Thyroid gland (tissue), 4 donors: ENCODE data around the gene RIPK3.

Source experiments
- POLR2A ChIP-seq, 2 donors: fragments of 450-650 bp; IDR thresholded peaks; one replicate each; pipeline ENCODE4 v1.6.1; 2017; ENCODE audit warnings: antibody characterized with exemption in 2 of 2, mild to moderate bottlenecking in 2 of 2, moderate library complexity in 1 of 2
- TF ChIP-seq, protein P1 (sequence below), 6 experiments: fragments of 200-600 bp in 3 of 6; fragments of 450-650 bp in 3 of 6; sonication (generic) in 3 of 6; IDR thresholded peaks; one replicate each; pipeline ENCODE4 v1.5.1; 2016 to 2019; ENCODE audit warnings: antibody characterized with exemption in 6 of 6, mild to moderate bottlenecking in 2 of 6, inconsistent platforms in 1 of 6, moderate library complexity in 1 of 6

DNA sequence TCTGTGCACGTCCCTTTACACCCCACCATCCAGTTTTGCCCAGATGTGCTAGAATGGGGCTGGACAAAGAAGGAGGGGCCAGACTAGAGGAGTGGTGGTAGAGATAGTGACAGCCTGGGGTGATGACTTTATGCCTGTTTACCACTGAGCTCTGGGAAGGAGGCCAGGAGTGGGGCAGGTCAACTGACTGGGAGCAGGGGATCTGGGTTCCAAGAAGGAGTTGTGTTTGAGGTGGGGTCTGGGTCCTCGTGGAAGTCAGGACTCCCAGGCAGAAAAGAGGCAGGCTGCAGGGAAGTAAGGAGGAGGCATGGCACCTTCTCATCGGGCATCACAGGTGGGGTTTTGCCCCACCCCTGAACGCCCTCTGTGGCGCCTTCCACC lies 29.5 kb downstream of the RIPK3 start:
- TF ChIP-seq, protein P1, sequence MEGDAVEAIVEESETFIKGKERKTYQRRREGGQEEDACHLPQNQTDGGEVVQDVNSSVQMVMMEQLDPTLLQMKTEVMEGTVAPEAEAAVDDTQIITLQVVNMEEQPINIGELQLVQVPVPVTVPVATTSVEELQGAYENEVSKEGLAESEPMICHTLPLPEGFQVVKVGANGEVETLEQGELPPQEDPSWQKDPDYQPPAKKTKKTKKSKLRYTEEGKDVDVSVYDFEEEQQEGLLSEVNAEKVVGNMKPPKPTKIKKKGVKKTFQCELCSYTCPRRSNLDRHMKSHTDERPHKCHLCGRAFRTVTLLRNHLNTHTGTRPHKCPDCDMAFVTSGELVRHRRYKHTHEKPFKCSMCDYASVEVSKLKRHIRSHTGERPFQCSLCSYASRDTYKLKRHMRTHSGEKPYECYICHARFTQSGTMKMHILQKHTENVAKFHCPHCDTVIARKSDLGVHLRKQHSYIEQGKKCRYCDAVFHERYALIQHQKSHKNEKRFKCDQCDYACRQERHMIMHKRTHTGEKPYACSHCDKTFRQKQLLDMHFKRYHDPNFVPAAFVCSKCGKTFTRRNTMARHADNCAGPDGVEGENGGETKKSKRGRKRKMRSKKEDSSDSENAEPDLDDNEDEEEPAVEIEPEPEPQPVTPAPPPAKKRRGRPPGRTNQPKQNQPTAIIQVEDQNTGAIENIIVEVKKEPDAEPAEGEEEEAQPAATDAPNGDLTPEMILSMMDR (IDR thresholded peaks at IDR 0.05) = no peak
- TF ChIP-seq POLR2A (IDR thresholded peaks at IDR 0.05) = no peak
